ENCODE results near the gene NDST3.

- TF ChIP-seq CTCF (IDR thresholded peaks at IDR 0.05) (no peak), ZC3H11A (IDR thresholded peaks at IDR 0.05) (no peak)
Observed at GRCh38 chr4:118279920-118280432, 245.7 kb downstream of the NDST3 start.

All from A549 (cell line).